Putamen (tissue), 1 donor: ENCODE data around the gene PRDM10.
"Not testable (repeated sequence)": the region's sequence is repeated elsewhere in the genome, so short reads cannot be mapped to it uniquely, and the experiment has no call there.

ENCODE experiments used
- DNase-seq: peaks from one replicate; pipeline ENCODE4 v3.0.0-alpha.2; 2016; ENCODE audit warnings: low spot score

Gene PRDM10

DNA sequence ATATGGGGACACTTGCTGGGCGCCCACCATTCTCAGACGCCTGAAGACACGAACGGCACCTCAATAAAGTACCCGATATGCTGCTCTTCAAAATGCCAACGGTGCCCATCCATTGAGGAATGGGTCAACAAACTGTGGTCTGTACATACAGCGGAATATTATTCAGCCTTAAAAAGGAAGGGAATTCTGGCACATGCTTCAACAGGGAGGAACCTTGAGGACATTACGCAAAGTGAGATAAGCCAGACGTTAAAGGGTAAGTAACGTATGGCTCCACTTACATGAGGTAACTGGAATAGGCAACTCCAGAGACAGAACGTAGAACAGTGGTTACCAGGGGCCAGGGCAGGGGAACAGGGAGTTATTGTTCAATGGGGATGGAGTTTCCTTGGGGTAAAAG lies 28.0 kb downstream of the PRDM10 start:
- no peak for DNase-seq

GRCh38 chr11:129974237-129974636 lies 28.4 kb downstream of the PRDM10 start:
- no peak for DNase-seq

DNA sequence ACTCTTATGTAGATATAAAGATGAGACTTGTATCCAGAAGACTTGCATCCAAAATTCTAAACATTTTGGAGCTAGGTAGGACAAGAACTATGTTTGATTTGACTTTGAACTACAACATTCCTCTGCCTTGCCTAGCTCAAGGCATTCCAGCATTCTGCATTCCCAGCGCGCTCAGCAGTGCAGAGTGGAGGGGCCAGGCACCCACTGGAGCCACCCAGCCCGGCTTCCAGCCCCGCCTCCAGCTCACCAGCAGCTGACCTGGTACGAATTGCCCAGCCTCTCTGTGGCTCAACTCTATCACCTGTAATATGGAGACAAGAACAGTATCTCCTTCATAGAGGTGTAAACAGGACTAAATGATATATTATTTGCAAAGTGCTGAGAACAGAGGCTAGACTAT lies 28.8 kb downstream of the PRDM10 start:
- no peak for DNase-seq

DNA sequence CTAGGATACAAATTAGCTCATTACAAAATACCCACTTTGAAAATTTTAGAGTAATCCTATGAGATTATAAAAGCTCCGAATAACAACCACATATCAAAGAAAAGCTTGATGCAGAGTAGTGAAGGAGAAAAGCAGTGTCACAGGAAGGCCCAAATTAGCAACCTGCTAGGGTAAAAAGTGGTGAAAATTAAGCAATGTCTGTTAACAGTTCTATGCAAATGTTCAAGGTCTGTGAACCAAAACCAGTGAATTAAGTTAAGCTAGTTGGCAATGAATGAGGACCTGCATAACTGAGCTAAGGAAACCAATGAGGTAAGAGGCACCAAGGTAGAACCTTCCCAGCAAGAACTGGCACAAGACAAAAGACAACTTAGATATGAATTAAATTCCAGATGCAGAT lies 29.6 kb downstream of the PRDM10 start:
- DNase-seq = no peak

GRCh38 chr11:129972611-129973010 lies 30.0 kb downstream of the PRDM10 start:
- DNase-seq = no peak

GRCh38 chr11:129971856-129972255 lies 30.8 kb downstream of the PRDM10 start:
- DNase-seq = not testable (repeated sequence)

DNA sequence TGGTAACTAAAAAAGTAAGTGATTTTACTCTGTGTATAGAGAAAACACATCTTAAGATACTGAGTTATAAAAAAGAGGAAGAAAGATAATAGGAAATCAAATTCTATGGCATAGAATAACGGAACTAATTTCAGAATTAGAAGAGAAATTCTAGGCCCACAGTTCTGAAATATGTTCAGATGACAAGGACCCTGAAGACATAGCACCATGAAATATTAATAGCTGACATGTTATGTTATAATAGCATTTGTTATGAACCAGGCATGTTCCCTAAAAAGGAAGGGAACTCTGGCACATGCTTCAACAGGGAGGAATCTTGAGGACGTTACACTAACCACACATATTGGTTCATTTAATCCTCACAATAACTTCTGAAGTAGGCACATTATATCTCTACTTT lies 32.7 kb downstream of the PRDM10 start:
- DNase-seq = no peak

- DNase-seq = no peak
These were observed 33.8 kb downstream of the PRDM10 start for GRCh38 chr11:129968591-129969419.

- no peak for DNase-seq
These were observed 34.6 kb downstream of the PRDM10 start for GRCh38 chr11:129967996-129968395.

GRCh38 chr11:129965248-129965647 lies 37.4 kb downstream of the PRDM10 start:
- DNase-seq = no peak

DNA sequence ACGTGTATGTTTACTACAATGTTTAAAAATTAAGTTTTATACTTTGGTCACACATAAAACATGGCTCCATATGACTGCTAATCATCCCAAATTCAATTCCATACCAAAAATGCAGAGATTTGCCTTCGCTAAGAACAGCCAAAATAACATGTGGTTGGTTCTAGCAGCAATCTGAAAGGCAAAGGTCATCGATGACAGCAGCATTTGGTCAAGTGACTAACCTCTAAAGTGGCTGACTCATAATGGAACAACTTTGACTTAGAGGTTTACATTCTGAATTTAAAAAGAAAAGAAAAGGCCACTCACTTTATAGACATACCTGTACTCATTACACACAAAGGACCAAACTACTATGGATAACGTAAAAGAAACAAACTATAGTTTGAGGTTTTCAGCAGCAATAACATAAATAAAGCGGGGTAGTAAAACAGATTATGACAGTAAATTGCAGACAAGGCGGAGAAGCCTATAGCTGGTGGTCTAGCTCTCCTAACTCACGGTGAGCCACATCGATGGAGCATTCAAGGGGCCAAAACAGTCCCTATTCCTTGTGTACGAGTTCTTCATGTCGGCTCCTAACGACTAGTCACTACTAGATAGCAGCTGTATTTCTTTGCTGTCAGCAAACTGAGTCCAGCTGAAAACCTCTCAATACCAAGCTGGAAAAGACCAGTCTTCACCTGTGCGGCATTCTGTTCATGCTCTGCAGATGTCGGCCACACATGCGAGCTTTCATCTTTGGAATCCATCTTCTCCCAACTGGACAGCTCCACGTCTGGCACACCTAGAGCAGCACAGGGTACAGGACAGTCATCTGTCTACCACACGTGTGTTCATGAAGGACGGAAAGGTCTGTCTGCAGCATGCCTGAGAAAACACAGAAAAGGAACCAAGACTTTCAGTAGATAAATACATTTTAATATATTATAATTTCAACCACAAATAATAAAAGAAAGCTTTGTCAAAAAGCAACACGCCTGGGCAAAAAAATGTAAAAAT lies 42.1 kb downstream of the PRDM10 start:
- DNase-seq = no peak

- no peak for DNase-seq
These were observed 42.9 kb downstream of the PRDM10 start for GRCh38 chr11:129959687-129960086.

DNA sequence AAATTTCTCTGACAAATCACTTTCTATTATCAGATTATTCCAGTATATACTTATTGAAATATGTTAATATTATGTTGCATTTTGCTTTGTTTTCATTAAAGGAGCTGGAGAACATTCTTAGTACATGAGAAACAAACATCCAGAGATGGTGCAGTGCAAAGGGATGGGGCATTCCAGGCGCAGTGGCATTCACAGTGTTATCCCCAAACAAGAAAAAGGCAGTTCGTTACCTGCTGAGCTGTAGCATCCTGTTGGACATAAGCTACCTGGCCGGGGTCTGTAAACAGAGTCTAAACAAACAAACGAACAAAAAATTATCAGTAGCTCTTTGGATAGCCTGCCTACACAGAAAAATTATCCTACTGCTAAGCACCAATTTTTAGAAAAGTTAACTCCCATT lies 47.4 kb downstream of the PRDM10 start:
- DNase-seq = no peak

DNA sequence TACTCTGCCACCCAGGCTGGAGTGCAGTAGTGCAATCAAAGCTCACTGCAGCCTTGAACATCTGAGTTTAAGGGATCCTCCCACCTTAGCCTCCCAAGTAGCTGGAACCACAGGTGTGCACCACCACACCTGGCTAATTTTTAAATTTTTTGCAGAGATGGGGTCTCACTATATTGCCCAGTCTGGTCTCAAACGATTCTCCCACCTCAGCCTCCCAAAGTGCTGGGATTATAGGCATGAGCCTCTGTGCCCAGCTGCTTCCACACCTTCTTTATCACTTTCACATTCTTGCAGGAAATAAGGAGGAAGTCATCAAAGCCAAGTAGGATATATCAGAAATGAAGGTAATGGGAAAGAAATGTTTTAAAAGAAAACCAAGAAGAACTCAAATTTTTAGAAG lies 47.9 kb downstream of the PRDM10 start:
- DNase-seq = not testable (repeated sequence)

GRCh38 chr11:129951866-129952262 lies 50.8 kb downstream of the PRDM10 start:
- no peak for DNase-seq

DNA sequence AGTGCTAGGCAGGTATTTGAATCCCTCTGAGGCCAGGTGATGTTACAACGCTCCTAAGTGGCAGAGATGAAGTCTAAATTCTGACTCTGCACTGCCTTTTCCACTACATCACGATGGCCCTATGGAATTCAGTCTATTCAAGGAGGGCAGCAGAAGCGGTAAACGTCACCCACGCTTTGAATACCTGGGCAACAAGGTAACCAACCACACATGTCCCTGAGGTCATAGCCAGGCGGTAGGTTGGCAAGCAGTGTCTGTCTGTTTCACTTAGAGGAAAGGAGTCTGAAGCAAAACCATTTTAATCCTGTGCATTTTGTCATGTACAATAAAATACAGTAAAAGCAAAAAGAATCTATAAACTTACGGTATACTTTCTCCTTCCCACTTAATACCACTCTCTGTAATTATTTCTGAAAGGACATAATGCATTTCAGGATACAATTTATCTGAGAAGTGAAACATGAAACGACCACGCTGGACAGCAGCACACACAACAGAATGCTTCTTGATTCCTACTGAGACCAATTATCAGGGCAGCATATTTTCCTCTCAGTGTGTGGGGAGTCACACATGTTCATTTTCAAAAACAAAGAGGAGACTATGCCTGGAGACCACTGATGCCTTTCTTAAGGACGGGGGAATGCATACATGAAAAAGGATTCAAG lies 51.3 kb downstream of the PRDM10 start:
- no peak for DNase-seq

- DNase-seq = peak; percentile 43
These were observed 52.2 kb downstream of the PRDM10 start for GRCh38 chr11:129950101-129951091.

DNA sequence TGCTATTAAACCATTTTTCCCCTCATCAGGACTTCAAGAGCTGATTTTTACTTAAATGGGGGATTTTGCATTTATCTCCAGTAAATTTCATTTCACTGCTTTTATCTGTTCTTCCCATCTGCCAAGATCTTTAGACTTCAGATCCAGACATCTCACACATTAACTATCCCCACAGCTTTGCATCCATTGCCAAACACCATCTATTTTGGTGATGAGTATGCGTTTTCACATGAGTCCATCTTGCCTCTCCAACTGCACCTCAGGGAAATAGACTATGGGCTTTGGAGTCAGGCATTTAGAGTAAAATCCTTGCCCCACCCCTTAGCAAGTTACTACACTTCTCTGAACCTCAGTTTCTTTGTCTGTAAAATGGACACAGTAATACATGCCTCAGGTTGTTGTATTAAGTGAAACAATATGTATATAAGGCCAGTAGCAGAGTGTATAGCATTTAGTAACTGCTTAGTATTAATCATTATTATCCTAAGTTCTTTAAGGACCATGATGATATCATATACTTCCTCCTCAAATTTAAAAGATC lies 53.6 kb downstream of the PRDM10 start:
- no peak for DNase-seq

DNA sequence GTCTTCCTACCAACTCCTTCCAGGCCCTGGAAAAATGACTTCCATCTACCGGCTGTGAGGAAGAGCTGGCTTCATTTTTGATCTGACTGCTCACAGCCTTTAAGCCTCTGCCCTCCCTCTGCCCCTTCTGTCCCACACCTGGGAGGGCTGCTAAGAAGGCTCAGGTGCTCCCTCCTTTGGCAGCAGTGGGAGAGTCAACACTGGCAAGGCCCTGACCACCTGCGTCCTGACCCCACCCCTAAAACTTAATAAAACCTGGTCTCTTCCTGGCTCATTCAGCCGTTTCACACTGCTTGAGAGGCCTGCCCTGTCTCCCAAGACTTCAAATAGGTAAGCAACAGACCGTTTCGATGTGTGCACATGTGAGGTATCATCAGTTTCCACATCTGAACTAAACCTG lies 55.2 kb downstream of the PRDM10 start:
- DNase-seq = no peak

DNA sequence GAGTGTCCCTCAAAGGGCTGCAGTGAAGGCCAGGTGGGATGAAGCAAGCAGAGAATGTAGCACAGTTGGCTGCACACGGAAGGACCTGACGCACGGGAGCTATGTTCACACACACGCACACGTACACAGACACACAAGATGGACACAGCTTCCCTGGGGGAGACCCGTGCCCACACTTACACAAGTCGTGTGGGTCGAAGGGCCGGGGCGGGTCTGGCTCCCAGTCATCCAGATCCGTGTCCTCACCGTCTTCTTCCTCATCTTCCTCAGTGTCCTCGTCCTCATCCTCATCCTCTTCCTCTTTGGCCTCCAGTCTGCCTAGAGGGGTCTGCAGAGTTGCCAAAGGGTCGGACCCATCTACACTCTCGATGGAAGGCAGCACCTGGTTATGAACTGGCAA lies 55.7 kb downstream of the PRDM10 start:
- DNase-seq = no peak

GRCh38 chr11:129946256-129946655 lies 56.4 kb downstream of the PRDM10 start:
- DNase-seq = no peak
